ENCODE measurements around the gene GPR132. TPM values are rescaled to one million over a fixed set of nuclear protein-coding genes. Genes with fewer than 3 reads are reported as not detected.

Gene GPR132
- total and polyA plus RNA-seq, 2 of the 8 experiments (the other 6 are each of a cell fraction or from before 2014, with no cell fraction given): 0.11 TPM; not detected in 1

- TF ChIP-seq HDAC6 (IDR thresholded peaks at IDR 0.05; ENCODE audit: low read depth, low read length) (no peak), HDAC2 (IDR thresholded peaks at IDR 0.05; ENCODE audit: borderline replicate concordance in 1 of 2, low read depth in 2 of 2, low read length in 2 of 2) (no peak), RFX5 (IDR thresholded peaks at IDR 0.05; ENCODE audit: borderline replicate concordance, low read depth, low read length) (no peak), BRCA1 (IDR thresholded peaks at IDR 0.05; ENCODE audit: low read depth, low read length) (no peak), RAD21 (IDR thresholded peaks at IDR 0.05 in 1 of 2, conservative IDR thresholded peaks at IDR 0.05 in 1 of 2; ENCODE audit: low read depth in 2 of 2, low read length in 2 of 2) (no peak), TEAD4 (IDR thresholded peaks at IDR 0.05; ENCODE audit: low read depth, low read length) (no peak)
Measured at GRCh38 chr14:105064721-105065143, 498 bp downstream of the GPR132 start (continued).

Data from H1 (cell line).